CD4-positive, alpha-beta T cell treated with Interferon alpha-2 for 1 hour (primary cell): Measurements from ENCODE around the gene PELI3.
"Not testable (repeated sequence)": the region's sequence is repeated elsewhere in the genome, so short reads cannot be mapped to it uniquely, and the experiment has no call there.

Experiments used
- DNase-seq, 2 donors: peaks; one replicate each; pipeline ENCODE4 v3.0.0-alpha.2; 2020 to 2022

PELI3 gene, protein sequence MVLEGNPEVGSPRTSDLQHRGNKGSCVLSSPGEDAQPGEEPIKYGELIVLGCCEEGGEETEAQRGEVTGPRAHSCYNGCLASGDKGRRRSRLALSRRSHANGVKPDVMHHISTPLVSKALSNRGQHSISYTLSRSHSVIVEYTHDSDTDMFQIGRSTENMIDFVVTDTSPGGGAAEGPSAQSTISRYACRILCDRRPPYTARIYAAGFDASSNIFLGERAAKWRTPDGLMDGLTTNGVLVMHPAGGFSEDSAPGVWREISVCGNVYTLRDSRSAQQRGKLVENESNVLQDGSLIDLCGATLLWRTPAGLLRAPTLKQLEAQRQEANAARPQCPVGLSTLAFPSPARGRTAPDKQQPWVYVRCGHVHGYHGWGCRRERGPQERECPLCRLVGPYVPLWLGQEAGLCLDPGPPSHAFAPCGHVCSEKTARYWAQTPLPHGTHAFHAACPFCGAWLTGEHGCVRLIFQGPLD

DNA sequence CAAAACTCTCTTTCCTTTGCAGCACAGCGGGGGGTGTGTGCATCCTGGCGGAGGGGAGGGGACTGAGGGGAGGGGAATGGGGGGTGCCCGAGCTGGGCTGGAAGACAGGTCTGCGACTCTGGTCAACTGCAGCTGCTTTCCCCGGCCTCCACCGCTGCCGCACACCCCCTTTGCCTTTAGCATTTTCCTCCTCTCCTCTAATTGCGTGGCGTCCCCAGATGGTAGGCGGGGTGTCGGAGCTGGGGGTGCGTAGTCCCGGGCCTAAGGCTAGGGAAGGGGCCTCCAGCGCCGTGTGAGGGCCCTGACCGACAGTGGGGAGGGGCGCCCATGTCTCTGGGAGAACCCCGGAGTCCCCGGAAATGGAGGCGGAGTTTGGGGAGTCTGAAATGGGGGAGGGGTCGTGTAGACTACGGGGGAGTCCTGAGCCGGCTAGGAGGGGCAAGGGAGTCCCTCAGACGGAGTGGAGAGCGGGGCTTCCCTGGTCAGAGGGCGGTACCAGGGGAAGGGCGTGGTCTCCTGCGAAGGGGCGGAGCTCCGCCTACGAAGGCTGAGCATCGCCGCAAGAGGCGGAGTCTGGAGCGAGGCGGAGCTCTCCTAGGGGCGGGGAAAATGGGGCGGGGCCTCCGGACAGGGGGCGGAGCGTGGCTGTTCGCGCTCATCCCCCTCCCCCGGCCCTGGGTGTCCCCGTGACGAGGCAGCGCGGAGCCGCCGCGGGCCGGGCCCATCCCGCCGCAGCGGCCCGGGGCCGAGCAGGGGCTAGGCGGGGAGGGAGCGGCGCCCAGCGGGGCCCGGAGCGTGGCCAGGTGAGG lies at the start of gene PELI3:
PELI3 (plus strand) TSS at position 681 of the 809 bp plus-strand sequence. CDS start 1,224 bp downstream, outside the sequence.
- peak; percentile 94 to 97 for DNase-seq

DNA sequence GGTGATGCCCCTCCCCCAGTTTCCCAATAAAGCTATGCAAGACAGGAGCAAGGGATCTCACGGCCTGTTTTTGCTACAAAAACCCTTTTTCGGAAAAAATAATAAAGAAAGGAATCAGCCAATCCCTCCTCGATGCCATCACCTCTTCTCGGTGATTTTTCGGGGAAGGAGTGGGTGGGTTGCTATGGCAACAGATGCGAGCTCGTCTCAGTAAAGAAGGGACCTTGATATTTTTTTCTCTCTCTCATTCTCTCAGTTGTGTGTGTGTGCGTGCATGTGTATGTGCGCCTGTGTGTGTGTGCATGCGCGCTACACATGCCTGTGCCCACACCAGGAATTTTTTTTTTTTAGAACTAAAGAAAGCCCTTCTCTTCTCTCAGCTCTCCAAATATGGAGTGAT lies 49.7 kb upstream of the PELI3 start:
- no peak for DNase-seq

DNA sequence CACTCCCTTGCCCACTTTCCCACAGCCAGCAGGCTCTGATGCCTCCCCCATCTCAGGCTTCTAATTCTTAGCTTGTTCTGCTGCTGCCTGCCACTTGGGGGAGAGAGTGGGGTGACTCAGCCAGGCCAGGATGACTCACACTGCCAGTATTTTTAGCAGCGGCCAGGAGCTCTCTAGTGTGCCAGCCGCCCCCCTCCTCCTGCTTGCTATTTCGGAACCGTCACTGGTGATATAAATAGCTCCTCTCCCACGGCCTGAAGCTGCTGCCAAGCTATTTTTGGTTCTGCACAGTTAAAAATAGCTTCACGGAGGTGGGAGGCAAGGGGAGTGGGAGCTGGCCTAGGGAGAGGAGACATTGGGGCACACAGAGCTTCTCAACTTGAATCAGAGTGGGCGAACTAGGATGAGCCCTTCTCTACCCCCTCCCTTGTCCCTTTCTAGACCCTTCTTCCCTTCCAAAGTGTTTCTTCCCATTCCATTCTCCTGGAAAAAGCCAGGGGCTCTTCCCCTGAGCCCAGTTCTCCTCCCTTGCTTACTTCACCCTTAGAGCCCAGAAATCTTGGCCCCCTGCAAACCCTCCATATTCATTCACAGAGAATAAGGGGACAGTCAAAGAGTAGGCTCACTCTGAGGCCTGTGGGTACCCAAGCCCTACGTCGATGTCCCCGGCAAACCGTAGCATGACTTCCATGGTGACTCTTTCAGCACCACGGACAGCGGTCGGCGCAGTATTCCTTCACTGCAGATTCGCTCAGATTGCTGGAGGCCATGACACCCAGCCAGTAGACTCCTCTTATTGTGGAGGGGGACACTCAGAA lies 48.3 kb upstream of the PELI3 start:
- DNase-seq, result peak; percentile 33 to 51

DNA sequence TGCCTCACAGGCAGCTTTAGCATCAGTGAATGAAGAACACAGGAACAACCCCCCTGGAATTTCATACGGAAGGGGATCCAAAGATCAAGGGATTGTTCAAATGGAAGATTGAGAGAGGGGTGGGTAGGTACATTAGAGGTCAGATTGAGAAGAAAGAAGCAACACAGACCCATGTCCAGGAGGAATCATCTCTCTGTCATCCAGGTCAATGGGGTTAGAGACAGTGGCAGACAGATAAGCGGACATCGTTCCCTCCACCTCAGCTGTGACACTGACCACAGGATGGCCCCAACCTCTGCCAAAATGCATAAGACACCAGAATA lies 47.8 kb upstream of the PELI3 start:
- no peak for DNase-seq

DNA sequence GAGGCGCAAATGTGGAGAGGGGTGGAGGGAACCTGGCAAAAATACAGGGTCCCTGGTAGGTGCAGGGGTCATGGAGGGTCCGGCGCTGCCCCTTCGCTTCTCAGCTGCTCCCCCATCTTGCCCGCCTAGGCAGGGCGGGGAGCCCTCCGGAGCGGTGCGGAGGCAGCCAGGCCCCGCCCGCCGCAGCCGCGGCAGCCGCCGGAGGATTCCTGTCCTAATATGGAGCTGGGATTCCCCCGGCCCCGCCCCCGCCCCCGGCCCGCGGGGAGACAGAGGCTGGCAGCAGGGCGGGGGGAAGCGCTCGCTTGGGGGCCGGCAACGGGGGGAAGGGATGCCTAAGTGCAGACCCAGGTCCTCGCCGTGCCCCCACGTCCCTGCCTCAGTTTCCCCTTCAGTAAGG lies 46.9 kb upstream of the PELI3 start:
- DNase-seq, result no peak

DNA sequence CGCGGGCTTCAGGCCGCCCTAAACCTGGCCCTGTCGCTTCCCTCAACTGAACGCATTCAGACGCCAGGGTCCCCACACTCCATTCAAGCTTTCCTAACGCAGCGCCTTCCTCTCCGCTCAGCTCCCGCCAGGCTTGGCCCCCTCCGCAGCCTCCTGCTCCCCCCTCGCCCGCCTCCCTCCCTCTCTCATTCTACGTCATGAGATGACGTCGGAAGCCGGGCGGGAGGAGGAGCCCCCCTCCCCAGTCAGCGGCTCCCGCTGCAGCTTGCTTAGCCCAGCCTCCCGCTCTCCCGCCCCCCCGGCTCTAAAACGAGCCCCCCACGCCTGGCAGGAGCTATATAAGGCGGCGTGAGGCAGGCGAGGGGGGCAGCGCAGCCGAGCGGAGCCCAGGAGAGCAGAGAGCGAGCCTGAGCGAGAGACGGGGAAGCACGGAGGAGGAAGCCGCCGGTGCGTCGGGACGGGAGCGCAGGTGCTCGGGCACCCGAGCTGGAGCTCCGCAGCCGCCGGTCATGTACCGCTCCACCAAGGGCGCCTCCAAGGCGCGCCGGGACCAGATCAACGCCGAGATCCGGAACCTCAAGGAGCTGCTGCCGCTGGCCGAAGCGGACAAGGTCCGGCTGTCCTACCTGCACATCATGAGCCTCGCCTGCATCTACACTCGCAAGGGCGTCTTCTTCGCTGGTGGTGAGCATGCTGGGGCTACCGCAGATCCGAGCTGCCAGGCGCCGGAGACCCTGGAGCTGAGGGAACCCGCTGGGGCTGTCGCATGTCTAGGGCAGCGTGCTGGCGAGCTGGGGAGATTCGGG lies 45.8 kb upstream of the PELI3 start, which contains the start of gene NPAS4:
NPAS4 (plus strand) TSS at position 365 of the 806 bp plus-strand sequence; CDS start at position 510, 145 bp downstream.
- DNase-seq, result no peak

DNA sequence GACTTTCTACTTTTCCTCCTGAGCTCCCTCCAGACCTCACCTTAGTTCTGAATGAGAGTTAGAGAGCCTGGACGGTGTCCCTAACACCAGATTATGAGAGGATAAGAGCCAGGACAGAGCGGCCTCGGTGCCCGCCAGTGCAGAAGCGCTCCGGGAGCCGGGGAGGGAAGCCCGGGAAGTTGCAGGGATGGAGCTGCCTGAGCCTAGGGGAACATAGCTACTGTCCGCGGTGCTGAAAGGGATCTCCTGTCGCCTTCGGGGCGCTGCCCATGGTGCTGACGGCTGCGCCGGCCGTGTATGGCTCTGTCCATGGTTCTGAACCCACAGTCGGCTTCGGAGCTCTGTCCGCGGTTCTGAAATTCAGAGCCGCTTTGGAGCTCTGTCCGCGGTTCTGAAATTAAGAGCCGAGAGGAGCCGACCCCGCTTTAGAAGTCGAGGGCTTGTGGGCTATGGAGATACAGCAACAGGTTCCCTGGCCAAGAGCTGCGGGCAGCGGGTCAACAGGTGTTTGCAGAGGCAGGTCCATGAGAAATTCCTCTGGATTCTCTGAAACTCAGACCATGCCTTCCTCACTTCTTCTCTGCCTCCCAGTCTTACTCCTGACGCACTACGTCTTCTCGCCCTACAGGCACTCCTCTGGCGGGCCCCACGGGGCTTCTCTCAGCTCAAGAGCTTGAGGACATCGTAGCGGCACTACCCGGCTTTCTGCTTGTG lies 45.1 kb upstream of the PELI3 start:
- DNase-seq, result peak; percentile 80 to 89

DNA sequence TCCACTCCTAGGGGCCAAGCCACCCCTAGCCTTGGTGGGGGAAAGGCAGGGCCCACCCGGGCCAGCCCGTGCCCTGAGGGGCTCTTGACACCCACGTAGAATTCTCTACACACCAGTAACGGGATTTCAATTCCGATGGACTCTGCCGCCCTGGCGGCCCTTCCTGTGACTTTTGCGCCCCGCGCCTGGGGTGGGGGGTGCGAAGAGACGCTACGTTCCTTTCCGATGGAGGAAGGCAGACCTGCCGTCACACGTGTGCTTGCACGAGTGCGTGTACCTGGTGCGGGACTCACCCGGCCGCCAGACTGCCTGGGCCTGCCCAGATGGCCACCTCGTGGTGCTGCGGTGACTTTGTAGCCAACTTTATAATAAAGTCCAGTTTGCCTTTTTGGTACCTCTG lies 40.4 kb upstream of the PELI3 start:
- DNase-seq, result no peak

DNA sequence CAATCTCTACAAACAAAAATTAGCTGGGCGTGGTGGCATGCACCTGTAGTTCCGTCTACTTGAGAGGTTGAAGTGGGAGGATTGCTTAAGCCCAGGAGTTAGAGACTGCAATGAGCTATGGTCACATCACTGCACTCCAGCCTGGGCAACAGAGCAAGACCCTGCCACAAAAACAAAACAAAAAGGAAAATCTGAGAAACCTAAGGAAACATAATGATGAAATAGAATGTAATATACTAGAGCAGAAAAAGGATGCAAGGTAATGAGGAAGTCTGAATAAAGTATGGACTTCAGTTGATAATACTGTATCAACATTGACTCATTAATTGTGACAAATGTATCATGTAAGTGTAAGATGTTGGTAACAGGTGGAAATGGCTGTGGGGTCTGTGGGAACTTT lies 37.8 kb upstream of the PELI3 start:
- no peak for DNase-seq

DNA sequence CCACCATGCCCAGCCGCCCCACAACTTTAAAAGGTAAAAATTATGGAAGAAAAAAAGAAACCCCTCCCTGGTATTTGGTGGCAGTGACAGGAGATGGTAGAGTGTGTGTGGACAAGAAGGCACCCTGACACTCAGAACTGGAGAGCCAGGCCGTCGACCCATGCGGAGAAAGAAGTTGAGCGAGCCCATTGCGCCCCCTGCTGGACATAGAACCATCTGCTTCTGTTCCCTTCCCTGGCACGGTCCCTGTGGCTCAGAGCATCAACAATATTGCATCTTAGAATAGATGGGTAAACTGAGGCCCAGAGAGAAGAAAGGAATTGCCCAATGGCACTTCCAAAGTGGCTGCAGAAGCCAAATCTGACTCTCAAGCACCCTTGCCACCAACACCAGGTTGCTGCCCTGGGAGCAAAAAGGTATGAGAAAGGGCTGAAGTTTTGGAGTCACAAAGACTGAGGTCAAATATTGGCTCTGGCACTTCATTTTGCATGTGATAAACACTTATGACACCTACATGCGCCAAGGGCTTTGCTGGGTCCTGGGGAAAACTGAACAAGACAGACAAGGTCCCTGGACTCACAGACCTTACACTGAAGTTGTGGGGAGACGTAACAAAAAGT lies 36.6 kb upstream of the PELI3 start:
- peak; percentile 56 to 74 for DNase-seq

DNA sequence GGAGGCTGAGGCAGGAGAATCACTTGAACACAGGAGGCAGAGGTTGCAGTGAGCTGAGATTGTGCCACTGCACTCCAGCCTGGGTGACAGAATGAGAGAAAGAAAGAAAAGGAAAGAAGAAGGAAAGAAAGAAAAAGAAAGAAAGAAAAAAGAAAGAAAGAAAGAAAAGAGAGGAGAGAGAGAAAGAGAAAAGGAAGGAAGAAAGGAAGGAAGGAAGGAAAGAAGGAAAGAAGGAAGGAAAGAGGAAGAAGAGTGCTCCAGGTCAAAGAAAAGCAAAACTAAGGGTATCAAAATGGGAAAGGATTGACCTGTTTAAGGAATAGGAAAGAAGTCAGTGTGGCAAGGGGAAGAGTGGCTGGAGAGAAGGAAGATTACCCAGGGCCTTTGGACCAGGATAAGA lies 35.4 kb upstream of the PELI3 start:
- not testable (repeated sequence) for DNase-seq

DNA sequence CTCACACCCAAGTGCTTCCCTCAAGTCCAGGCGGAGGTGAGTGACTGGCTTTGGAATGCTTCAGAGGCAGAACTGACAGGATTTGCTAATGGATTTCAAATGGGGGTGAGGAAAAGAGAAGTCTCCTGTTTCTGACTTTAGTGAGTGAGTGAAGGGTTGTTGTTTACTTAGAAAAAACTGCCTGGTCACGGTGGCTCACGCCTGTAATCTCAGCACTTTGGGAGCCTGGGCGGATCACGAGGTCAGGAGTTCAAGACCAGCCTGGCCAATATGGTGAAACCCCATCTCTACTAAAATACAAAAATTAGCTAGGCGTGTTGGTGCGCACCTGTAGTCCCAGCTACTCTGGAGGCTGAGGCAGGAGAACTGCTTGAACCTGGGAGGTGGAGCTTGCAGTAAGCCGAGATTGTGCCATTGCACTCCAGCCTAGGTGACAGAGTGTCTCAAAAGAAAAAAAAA lies 34.8 kb upstream of the PELI3 start:
- DNase-seq, result not testable (repeated sequence)

DNA sequence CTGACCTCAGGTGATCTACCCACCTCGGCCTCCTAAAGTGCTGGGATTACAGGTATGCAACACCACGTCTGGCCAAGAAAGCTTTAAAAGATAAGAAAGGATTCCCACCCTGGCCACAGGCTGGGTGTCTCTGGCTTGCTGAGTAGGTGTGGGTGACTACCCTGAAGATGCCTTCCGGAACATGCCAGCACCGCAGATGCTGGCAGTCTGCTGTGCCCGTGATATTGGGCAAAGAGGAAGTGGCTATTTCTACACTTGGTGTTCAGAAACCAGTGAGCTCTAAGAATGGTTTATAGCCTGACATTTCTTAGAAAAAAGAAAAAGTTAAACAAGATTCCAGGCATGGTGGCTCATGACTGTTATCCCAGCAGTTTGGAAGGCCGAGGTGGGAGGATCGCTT lies 34.1 kb upstream of the PELI3 start:
- DNase-seq, result no peak

DNA sequence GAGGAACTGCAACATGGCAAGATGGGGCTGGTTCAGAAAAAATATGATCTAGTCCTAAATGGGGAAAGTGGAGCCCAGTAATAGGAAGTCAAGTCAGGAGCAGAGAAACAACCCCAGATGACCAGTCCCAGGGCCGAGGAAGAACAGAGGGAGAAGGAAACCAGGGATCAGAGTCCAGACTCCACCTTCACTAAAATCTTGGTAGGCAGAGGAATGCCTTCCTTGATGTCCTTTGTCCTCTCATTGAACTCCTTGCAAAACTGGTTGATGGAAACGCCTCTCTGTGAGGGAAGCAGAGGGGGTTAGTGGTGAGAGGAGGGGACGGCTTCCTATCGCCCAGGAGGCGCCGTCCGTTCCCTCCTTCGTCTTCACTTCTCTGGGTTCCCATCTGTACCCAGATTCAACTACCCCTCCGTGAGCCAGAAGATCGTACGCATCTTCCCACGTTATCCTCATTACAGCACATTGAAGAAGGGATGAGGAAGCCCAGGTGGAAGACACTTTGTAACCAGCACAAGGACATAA lies 28.7 kb upstream of the PELI3 start:
- no peak for DNase-seq

DNA sequence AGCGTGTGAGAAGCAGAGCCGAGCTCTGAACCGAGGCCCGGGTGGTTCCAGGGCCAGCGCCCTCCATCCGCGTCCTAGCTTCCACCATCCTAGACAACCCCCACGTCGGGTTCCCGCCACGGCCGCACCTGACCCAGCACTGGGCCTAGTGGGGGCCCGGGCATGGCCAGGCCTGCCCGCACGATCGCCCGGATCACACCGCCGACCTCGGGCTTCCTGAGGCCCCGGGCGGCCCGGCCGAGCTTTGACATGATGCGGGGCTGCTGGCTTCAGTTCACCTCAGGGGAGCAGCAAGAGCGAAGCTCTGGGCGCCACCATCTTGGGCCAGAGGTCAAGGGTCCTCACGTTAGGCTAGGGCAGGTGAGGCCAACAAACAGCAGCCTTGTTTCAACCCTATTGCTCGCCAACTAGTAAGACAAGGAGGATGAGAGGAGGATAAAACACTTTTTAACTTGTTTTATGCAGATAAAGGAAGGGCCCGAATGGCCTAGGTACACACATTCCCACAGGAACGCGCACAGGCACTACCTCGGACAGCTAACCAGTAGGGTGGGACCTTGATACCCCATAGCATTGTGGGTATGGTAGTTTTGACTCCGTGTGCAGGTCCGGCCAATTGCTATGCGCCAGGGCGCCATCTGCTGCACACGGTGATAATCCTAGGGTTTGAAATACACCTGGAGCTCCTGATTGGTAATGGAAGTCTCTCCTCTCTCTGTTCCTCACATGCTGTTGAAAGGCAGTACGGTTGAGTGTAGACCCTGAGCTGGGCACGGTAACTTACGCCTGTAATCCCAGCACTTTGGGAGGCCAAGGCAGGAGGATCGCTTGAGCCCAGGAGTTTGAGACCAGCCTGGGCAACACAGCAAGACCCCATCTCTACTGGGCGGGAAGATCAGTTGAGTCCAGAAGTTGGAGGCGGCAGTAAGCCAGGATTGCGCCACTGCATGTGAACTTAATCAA lies 27.9 kb upstream of the PELI3 start, which contains the start of gene MRPL11:
MRPL11 (minus strand) TSS at position 345 of the 963 bp plus-strand sequence; CDS start at position 251, 94 bp downstream.
- peak; percentile 87 to 93 for DNase-seq

DNA sequence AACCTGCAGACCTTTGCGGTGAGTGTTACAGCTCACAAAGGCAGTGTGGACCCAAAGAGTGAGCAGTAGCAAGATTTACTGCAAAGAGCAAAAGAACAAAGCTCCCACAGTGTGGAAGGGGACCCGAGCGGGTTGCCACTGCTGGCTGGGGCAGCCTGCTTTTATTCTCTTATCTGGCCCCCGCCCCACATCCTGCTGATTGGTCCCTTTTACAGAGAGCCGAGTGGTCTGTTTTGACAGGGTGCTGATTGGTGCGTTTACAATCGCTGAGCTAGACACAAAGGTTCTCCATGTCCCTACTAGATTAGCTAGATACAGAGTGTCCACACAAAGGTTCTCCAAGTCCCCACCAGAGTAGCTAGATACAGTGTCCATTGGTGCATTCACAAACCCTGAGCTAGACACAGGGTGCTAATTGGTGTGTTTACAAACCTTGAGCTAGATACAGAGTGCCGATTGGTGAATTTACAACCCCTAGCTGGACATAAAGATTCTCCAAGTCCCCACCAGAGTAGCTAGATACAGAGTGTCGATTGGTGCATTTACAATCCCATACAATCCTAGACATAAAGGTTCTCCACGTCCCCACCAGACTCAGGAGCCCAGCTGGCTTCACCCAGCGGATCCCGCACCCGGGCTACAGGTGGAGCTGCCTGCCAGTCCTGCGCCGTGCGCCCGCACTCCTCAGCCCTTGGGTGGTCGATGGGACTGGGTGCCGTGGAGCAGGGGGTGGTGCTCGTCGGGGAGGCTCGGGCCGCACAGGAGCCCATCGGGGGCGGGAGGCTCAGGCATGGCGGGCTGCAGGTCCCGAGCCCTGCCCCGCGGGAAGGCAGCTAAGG lies 26.4 kb upstream of the PELI3 start:
- DNase-seq, result not testable (repeated sequence)

DNA sequence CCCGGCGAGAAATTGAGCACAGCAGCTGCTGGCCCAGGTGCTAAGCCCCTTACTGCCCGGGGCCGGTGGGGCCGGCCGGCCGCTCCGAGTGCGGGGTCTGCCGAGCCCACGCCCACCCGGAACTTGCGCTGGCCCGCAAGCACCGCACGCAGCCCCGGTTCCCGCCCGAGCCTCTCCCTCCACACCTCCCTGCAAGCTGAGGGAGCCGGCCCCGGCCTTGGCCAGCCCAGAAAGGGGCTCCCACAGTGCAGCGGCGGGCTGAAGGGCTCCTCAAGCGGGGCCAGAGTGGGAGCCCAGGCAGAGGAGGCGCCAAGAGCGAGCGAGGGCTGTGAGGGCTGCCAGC lies 25.8 kb upstream of the PELI3 start:
- not testable (repeated sequence) for DNase-seq

DNA sequence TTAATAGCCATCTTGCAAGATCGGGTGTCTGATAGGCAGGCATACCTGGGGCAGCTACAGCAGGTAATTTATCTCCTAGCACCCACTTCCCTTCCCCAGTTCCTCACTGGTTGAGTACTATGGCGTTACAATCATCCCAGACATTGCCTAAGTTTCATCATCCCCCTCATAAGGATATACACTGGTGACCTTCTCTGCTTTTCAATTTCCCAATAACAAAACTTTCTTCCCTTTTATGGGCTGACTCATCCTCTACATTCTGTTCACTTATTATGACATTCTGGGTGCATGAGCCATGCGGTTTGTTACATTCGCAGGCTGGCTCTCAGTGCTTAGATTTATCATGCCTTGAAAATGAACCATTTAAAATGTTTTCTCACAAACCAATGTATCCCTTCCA lies 23.1 kb upstream of the PELI3 start:
- DNase-seq, result peak in 1 of 2 donors; percentile 24
